GM18499 (cell line): ENCODE results near the gene VKORC1.
"Not testable (repeated sequence)": the region's sequence is repeated elsewhere in the genome, so short reads cannot be mapped to it uniquely, and the experiment has no call there.

Source experiments
- ATAC-seq: cut with Tn5 transposase; IDR thresholded peaks from one replicate; pipeline ENCODE4 v1.9.1; 2021; ENCODE audit warnings: moderate number of reproducible peaks; ENCODE audit not compliant: insufficient read depth, unreplicated experiment

The VKORC1 gene

GRCh38 chr16:31108035-31108793, 13.6 kb upstream of the VKORC1 start, which contains the start of gene BCKDK:
BCKDK (plus strand) TSS chr16:31108386; CDS start chr16:31109224, 838 bp downstream.
- peak; percentile 41 for ATAC-seq

- no peak for ATAC-seq
Observed at GRCh38 chr16:31107465-31107867, 12.9 kb upstream of the VKORC1 start.

DNA sequence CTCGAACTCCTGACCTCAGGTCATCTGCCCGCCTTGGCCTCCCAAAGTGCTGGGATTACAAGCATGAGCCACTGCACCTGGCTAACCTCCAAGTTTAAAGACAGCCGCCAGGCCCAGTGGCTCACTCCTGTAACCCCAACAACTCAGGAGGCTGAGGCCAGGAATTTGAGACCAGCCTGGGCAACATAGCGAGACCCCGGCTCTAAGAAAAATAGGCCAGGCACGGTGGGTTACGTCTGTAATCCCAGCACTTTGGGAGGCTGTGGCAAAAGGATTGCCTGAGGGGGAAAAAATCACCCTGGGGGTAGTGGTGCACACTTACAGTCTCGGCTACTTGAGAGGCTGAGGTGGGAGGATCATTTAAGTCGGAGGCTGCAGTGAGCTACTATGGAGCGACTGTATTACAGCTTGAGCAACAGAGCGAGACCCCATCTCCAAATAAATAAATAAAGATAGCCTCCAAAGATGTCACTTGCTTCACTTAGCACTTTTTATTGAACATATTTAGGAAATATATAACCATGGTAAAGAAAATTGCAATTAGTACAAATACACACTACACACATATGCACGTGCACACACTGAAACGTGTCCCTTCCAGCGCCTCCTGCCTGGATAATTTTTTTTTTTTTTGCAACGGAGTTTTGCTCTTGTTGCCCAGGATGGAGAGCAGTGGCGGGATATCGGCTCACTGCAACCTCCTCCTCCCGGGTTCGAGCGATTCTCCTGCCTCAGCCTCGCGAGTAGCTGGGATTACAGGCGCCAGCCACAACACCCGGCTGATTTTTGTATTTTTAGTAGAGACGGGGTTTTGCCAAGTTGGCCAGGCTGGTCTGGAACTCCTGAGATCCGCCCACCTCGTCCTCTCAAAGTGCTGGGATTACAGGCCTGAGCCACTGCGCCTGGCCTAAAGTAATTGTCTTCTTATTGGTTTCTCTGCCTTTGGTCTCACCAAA, 12.2 kb upstream of the VKORC1 start:
- no peak for ATAC-seq

DNA sequence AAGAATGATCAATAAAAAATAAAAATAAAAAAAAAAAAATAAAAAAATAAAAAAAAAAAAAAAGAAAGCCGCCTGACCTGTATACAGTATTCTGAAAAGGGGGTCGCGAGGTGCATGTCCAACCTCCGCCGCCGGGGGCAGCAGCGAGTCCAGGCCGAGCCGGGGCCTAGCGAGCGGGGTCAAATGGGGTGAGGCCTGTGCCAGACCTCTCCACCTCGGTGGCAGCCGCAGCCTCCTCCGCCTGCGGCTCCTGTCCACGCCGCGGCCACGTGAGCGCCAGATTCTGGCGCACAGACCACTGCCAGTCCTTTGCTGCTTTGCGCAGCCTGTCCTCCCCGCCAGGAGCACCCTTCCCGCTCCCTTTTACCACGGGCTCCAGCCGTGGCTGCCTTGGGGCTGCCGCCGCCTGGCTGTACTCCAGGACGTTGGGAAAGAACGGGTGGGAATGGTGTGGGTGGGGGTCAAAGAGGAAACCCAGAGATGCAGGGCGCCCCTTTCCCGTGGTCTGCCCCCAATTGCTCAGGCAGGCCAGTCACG, 11.1 kb upstream of the VKORC1 start:
- no peak for ATAC-seq

DNA sequence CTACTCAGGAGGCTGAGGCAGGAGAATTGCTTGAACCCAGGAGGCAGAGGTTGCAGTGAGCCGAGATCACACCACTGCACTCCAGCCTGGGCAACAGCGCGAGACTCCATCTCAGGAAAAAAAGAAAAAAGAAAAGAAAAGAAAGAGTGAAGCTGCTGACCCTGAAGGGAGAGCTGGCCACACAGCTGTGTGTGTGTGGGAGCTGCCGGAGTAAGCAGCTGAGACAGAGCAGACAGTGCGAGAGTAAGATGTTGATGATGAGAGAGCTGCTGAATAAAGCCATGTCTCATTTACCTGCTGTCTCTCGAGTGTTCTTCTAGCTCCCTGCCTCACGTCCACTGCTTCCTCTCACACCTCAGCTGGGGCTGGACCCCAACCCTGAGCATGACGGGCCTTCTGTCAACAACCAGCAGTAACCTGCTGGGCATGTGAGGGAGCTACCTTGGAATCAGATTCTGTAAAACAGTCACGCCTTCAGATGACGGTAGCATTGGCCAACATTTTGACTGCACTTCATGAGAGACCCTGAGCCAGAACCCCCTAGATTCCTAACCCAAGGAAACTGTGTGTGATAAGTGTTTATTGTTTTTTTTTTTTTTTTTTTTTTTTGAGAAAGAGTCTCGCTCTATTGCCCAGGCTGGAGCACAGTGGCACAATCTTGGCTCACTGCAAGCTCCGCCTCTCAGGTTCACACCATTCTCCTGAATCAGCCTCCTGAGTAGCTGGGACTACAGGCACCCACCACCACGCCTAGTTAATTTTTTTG, 6.5 kb upstream of the VKORC1 start:
- not testable (repeated sequence) for ATAC-seq

- no peak for ATAC-seq
Observed at GRCh38 chr16:31099860-31100638, 5.5 kb upstream of the VKORC1 start.

GRCh38 chr16:31094088-31094423, 541 bp downstream of the VKORC1 start:
- no peak for ATAC-seq

GRCh38 chr16:31093132-31093703, 1.4 kb downstream of the VKORC1 start:
- ATAC-seq = no peak

- ATAC-seq = no peak
Observed at GRCh38 chr16:31092330-31092729, 2.3 kb downstream of the VKORC1 start.

GRCh38 chr16:31090540-31090939, 4.1 kb downstream of the VKORC1 start:
- ATAC-seq = no peak

DNA sequence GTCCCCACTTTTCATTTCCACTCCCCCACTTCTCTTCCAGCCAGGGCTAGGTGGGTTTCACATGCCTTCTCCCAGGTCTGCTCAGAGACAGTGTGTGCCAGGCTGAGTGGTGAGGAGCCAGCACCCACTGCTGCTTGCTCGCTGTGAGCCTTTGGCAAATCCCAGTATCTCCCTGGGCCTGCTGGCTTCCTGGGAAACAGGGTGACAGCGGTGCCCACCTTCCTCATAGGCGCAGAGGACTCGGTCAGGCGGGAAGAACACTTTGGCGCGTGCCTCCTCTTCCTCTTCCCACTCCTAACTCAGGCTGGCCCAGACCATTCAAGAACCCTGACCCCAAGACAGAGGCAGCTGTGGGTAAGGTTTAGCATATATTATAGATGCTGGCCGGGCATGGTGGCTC, 5.4 kb downstream of the VKORC1 start:
- ATAC-seq = no peak

DNA sequence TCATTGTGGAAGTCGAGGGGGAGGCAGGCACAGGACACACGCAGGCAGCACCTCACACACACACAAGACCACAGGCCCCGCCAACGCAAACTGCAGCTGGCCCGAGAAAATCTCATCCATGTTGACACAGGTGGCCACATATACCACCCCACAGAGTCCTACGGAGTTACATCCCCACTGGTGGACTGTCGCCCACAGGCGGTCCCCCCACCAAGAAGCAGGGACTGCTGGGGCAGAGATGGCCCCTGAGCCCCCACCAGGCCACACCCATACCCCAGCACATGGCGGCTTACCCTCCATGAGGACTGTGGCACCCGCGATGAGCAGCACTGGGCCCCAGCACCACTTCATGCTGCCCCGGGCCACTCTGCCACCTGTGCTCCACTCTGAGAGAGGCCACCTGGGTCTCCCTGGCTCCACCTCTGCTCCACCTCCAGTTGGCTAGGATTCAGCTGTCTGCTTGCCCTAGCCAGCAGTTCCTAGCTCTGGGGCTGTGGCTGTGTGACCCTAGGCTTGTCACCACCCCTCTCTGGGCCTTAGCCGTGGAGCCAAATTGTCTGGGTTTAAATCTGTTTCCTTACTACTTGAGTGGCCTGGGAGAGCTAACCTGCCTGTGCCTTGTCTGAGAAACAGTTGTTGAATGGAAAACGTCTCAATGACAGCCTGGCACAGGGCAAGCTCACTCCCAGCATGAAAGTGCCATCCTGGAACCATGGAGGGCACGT, 6.0 kb downstream of the VKORC1 start, which contains the start of gene PRSS53:
Gene PRSS53, minus strand, starts transcription at position 485 of the 725 bp plus-strand sequence. Its CDS starts 134 bp downstream, at position 351.
- ATAC-seq = no peak

DNA sequence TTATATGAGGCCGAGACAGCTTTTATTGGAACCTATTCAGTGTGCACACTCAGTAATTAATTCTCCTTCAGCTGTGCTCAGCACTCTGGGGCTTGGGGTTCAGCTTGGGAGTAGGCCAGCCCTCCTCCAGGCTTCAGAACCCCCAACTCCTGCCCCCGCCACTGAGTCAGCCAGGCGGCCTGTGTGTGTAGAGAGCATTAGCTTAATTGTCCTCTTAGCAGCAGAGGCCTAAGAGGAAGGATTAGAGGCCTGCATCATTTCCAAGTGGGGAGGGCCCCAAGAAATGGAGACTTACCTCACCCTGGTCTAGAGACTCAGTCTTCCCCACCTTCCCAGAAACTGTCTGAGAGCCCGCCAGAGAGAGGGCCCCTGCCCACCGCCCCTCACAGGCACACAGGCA, 6.6 kb downstream of the VKORC1 start:
- no peak for ATAC-seq

- ATAC-seq = no peak
Observed at GRCh38 chr16:31087481-31087880, 7.1 kb downstream of the VKORC1 start.

DNA sequence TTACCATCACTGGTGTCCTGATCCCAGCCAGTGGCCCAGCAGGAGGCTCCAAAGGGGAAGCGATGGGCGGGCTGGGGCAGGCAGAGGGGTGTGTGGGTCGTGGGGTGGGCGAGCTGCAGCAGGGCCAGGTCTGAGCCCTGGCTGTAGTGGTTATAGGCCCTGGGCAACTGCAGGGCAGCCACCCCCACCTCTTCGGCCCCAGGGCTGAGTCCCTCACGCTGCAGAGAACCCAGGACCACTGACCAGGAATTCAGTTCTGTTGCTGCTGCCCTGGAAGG, 8.0 kb downstream of the VKORC1 start:
- ATAC-seq = no peak

GRCh38 chr16:31085873-31086628, 8.5 kb downstream of the VKORC1 start:
- ATAC-seq = no peak

- ATAC-seq = no peak
Observed at GRCh38 chr16:31085411-31085810, 9.2 kb downstream of the VKORC1 start.
